Tibial nerve (tissue), 4 donors: Measurements from ENCODE around the gene ATF7.

Experiments used
- EP300 ChIP-seq, 2 donors: sonication (generic); formaldehyde crosslinking; IDR thresholded peaks; one replicate each; pipeline ENCODE4 v1.6.1; 2017; ENCODE audit warnings: antibody characterized with exemption in 2 of 2, mild to moderate bottlenecking in 1 of 2
- POLR2A ChIP-seq, 2 donors: fragments of 450-650 bp; IDR thresholded peaks; one replicate each; pipeline ENCODE4 v1.6.1; 2017; ENCODE audit warnings: antibody characterized with exemption in 2 of 2, mild to moderate bottlenecking in 2 of 2, moderate library complexity in 2 of 2
- TF ChIP-seq, protein P1 (sequence below), 5 experiments: fragments of 200-600 bp in 3 of 5; fragments of 450-650 bp in 2 of 5; sonication (generic) in 3 of 5; IDR thresholded peaks; one replicate each; pipeline ENCODE4 v1.5.1; 2016 to 2019; ENCODE audit warnings: antibody characterized with exemption in 5 of 5, mild to moderate bottlenecking in 3 of 5, moderate library complexity in 2 of 5

DNA sequence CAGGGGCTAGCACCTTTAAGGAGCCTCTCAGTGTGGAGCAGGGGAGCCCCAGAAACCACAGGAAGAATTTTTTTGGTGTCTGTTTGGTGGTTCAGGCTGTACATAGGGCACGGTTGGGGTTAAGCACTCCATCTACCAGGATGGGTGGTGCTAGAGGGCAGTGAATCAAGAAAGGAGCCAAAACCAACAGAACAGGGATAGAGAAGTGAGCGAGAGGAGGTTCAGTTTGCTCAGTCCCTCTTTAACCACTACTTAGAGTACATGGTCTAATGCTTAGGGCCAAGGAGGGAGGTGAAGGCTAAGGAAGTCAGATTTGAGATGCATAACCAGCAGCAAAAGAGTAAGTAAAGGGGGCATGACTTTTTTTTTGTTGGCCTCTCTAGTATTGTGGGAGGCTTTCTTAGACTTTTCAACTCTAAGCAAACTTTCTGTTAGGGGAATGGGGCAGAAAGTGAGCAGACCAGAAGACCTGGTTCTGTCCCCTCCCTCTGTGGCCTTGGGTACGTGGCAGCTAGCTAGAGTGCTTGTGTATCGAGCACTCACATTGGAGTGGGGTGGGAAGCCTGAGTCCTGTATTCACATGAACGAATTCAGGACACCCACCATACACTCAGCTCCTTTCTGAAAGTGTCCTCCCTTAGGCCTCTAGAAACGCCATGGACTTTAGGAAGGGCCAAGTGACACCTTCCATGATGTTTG, 112.3 kb downstream of the ATF7 start:
- TF ChIP-seq EP300 (IDR thresholded peaks at IDR 0.05) (no peak), POLR2A (IDR thresholded peaks at IDR 0.05) (no peak)
- TF ChIP-seq, protein P1, sequence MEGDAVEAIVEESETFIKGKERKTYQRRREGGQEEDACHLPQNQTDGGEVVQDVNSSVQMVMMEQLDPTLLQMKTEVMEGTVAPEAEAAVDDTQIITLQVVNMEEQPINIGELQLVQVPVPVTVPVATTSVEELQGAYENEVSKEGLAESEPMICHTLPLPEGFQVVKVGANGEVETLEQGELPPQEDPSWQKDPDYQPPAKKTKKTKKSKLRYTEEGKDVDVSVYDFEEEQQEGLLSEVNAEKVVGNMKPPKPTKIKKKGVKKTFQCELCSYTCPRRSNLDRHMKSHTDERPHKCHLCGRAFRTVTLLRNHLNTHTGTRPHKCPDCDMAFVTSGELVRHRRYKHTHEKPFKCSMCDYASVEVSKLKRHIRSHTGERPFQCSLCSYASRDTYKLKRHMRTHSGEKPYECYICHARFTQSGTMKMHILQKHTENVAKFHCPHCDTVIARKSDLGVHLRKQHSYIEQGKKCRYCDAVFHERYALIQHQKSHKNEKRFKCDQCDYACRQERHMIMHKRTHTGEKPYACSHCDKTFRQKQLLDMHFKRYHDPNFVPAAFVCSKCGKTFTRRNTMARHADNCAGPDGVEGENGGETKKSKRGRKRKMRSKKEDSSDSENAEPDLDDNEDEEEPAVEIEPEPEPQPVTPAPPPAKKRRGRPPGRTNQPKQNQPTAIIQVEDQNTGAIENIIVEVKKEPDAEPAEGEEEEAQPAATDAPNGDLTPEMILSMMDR (IDR thresholded peaks at IDR 0.05): no peak
